ELR (cell line): ENCODE results near the gene GNB1.
"Not testable (repeated sequence)": the region's sequence is repeated elsewhere in the genome, so short reads cannot be mapped to it uniquely, and the experiment has no call there.

Experiments used
- DNase-seq: peaks from one replicate; pipeline ENCODE4 v3.0.0-alpha.2; 2015; ENCODE audit warnings: low read depth

The GNB1 gene

DNA sequence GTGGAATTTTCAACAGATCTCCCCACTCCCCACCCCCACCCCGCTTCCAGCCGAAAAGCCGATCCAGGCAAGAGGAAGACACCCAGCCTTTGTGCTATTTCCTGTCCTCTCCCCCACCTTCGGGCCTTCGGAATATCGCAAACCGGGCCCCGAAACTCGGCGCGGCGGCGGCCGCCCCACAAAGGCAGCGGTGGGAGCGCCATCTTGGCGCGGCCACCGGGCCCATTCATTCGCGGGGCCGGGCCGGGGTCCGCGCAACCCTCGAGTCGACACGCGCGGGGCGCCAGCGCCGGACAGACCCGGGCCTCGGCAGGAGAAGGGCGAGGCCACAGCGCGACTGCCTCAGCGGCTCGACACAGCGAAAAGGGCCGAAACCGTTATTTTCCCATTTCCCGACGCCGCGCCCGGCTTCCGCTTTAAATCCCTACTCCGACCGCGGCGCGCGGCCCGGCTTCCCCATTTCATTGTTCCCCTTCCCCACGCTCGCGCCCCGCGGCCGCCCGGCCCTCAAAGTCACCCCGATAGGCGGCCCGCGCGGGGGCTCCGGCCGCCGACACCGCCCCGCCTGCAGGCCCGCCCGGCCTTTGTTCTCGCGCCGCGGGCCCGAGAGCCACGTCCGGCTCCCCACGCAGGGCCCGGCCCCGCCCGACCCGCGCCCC lies 911 bp downstream of the GNB1 start:
- peak; percentile 61 for DNase-seq

DNA sequence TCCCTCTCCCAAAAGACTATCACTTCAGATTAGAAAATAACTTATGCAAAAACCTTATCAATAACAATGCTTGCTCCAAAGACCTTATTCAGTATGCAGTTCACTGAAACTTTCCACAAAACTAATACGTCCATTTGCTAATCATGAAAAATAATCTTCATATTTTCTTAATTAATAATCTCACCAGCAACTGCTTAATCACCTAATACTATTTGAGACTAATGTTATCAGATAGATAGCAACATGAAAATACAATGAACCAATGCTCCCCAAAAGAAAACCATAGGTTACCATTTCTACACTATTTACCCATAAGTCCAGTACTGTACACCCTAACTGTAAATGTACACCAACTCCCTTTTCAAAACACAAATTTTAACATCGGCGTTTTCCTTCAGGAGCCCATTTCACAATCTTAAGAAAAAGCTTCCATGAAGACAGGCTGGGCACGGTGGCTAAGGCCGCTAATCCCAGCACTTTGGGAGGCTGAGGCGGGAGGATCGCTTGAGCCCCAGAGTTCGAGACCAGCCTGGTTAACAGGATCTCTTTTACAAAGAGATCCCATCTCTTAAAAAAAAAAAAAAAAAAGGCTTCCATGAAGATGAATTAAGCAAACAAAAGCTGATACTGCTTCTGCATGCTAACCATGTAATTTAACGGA lies 1.7 kb downstream of the GNB1 start:
- no peak for DNase-seq

DNA sequence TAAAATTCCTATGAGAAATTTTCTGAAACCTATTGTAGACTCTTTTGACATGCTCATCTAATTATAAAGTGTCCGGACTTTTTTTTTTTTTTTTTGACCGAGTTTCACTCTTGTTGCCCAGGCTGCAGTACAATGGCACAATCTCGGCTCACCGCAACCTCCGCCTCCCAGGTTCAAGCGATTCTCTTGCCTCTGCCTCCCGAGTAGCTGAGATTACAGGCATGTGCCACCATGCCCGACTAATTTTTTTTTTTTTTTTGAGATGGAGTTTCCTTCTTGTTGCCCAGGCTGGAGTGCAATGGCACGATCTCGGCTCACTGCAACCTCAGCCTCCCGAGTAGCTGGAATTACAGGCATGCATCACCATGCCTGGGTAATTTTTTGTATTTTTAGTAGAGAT lies 7.0 kb downstream of the GNB1 start:
- DNase-seq: not testable (repeated sequence)

DNA sequence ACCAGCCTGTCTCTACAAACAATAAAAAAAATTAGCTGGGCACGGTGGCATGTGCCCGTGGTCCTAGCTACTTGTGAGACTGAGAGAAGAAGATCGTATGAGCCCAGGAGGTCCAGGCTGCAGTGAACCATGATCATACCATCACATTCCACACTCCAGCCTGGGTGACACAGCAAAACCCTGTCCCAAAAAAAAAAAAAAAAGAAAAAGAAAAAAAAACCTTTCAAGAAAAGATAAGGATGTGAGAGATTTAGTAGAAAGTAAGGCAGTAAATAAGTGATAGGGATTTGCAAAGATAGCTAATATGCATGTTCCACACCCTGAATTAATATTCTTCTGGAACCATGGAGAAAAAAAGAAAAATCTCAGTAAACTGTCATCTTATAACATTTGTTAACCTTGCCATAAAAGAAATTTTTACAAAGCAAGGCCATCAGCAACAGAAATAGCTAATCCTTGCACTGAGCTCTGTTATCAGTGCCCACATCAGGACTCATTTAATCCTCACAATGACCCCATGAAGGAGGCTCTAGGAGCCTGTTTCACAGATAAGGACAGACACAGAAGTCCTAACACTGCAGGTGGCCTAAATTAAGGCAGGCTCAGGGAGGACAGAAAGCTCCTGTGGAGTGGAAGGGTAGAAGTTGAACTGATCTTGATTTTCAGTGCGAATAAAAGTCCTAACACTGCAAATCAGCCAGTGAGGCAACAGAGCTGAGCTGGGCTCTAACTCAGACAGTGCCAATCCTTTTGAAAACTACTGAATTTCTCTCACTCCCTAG lies 7.6 kb downstream of the GNB1 start:
- DNase-seq: no peak

DNA sequence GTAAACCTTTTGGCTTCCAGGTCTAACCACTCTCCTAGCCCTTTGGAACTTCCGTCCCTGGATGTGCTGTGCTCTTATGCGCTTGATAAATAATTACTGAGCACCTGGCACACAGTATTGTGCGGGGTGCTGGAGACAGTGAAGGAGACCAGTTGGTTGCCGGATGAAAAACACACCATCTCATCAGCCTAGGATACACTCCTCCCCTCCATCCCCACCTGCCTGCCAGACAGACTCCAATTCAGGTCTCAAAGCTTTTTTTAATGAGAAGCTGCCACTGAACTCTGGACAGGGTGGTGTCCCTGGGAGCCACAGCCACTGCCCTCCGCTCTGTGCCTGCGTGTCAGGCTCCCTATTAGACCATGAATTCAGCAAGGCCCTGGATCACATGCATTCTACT lies 9.2 kb downstream of the GNB1 start:
- no peak for DNase-seq

DNA sequence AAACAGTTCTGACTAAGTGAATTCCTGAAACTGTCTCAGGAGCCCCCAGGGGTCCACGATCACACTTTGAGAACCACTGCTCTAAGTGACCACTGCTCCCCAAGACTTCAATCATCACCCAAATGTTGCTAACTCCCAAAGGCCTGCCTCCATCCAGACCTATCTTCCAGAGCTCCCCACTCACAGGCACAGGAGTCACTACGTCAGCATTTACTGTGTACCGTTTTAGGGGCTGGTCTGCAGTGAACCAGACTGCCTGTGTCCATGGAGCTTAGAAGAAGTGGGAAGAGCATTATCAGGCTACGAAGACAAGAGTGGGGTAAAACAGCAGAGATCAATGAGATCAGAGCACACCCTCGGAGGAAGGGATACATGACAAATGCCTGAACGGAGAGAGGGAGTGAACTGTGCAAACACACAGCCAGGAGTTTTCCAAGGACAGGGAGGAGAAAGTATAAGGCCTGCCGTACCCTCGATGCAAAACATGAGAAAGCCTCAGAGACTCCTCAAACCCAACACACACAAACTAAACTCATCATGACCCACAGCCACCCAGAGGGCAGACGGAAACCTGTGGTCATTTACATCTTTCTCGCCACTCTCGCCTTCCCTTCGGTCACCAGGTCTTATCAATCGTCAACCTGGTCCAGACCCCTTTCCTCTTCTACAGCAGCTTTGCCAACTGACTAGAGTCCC lies 10.1 kb downstream of the GNB1 start:
- DNase-seq: no peak

DNA sequence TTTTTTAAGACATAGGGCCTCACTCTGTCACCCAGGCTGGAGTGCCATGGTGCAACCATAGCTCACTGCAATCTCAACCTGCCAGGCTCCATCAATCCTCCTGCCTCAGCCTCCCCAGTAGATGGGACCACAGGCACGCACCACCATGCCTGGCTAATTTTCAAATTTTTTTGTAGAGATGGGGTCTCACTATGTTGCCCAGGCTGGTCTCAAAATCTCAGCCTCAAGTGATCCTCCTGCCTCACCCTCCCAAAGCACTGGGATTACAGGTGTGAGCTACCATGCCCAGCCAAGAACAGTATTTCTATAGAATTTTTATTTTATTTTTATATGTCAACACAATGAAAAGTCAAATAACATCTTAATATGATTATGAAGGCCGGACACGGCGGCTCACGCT lies 10.9 kb downstream of the GNB1 start:
- no peak for DNase-seq

DNA sequence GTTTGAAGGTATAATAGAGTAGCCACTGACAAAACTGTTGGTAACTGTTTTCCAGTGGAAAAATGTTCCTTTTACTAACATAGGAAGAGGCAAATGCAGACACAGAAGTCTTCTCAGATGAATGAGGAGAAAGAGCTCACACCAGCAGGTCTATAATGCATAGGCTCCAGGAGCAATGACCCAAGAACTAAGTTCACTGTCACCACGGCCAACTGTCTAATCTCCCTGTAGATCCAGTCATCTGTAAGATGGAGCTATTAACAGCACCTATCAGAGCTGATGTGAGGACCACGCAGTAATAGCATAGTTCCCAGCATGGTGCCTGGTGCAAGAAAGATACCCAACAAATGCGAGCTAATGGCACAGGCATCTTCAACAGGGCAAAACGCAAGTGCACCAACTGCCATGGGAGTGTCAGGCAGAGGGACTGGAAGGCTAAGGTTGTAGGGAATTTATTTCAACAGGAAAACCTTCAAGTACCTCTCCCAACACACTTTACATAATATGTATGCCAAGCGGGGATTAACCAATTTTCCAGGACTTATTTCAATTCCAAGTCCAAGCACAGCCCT lies 12.9 kb downstream of the GNB1 start:
- DNase-seq: no peak

DNA sequence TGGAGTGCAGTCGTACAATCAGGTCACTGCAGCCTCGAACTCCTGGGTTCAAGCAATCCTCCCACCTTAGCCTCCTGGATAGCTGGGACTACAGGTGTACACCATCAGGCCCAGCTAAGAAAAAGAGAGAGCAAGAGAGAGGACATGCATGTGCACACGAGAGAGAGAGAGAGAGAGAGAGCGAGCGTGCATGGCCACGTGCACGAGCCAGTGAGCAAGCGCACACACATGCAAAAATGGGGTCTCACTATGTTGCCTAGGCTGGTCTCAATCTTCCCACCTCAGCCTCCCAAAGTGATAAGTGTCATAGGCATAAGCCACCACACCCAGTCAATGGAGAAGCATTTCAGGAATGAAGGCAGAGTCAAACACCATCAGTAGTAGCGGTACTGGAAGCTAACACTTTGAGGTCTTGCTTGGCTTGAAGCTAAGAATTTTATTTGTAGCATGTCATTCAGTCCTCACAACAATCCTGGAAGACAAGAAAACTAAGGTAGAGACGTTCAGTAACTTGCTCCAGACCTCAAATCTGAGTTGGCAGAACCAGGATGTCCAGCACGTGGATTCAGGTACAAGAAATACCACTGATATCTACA lies 14.5 kb downstream of the GNB1 start:
- DNase-seq: no peak

DNA sequence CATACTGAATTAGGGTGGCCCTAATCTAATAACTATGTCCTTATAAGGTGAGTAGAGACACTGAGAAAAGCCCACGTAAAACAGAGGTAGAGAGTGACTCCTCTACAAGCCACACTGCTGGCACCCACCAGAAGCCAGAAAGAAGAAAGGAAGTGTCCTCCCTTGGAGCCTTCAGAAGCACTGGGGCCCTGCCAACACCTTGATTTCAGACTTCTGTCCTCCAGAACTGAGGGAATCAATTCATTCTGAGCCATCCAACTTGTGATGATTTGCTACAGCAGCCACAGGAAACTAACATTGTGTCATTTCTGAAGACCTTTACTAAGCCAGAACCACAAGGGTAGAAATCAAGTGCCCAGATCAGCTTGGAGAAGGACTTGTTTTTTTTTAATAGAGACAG lies 15.0 kb downstream of the GNB1 start:
- DNase-seq: no peak

DNA sequence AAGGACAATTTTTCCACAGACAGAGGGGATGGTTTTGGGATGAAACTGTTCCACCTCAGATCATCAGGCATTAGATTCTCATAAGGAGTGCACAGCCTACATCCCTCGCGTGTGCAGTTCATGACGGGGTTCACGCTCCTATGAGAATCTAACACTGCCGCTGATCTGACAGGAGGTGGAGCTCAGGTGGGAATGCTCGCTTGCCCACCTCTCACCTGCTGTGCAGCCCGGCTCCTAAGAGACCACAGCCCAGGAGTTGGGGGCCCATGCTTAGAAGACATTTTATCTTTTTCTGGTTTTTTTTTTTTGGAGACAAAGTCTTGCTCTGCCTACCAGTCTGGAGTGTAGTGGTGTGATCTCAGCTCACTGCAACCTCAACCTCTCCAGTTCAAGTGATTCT lies 16.0 kb downstream of the GNB1 start:
- no peak for DNase-seq

DNA sequence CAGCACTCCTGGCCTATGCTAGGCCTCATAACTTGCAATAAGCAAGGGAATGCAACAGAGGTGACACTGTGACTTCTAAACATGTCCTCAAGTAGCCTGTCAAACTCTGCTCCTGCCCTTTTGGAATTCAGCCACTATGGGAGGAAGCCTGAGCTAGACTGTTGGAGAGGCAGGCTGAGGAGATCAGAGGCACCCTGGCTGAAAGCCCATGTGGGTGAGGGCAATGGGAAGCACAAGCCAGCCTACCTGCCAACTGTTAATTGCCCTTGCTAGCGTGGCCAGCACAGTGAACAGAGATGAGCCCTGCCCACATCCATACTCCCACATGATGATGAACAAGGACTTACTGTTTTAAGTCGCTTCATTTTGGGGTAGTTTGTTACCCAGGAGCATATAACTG lies 17.7 kb downstream of the GNB1 start:
- no peak for DNase-seq

DNA sequence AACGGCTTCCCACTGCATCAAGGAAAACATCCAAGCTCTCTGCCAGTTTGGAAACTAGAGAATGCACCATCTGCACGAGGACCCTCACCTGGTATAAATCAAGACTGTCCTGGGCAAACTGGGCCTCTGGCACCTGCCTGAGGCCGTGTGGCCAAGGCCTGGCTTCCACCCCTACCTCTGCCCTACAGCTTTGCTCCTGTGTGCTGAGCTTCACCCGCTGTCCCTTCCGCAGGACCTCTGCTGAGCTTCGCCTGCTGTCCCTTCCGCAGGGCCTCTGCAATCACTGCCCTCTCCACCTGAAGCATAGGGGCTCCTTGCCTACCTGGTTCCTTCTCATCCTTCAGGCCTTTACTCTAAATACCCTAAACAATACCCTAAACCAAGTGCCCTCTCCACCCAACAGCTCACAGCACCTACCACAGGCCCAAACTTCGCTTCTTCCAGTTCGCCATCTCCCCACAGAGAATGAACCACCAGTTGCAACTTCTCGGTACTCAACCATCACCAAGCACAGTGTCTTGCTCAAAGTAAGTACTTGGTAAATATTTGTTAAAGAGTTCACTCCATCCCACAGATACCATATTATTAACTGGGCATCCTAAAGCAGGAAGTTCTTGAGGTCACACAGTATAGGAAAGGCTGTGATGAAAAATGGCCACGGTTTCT lies 18.4 kb downstream of the GNB1 start:
- DNase-seq: no peak

DNA sequence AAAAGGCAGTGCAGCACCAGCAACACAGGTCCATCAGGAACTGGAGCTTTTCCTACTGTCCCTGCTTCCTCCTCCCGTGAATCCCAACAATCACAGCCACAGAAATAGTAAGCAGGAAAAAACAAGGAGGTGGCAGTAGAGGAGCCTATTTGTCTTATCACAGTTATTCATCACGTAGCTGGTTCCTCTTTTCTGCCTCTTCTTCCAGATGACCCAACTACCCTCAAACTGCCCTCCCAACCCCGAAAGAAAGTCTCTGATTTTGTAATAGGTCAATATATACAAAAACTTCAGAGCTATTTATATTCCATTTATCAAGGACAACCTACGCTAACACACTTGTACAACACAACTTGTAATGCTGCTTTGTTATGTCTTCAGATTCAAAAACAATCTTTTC lies 21.4 kb downstream of the GNB1 start:
- DNase-seq: no peak

DNA sequence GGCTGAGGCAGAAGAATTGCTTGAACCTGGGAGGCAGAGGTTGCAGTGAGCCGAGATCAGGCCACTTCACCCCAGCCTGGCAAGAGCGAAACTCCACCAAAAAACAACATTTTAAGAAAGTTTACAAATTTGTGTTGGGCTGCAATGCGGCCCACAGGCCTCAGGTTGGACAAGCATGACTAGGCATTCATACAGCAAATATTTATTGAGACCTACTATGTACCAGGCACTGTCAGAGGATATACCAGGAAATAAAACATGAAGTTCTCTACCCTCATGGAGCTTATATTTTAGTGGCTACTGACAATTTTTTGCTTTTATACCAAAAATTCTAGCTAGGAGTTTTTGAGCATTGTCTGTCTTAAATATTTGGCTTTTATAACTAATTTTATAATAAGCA lies 23.7 kb downstream of the GNB1 start:
- no peak for DNase-seq

DNA sequence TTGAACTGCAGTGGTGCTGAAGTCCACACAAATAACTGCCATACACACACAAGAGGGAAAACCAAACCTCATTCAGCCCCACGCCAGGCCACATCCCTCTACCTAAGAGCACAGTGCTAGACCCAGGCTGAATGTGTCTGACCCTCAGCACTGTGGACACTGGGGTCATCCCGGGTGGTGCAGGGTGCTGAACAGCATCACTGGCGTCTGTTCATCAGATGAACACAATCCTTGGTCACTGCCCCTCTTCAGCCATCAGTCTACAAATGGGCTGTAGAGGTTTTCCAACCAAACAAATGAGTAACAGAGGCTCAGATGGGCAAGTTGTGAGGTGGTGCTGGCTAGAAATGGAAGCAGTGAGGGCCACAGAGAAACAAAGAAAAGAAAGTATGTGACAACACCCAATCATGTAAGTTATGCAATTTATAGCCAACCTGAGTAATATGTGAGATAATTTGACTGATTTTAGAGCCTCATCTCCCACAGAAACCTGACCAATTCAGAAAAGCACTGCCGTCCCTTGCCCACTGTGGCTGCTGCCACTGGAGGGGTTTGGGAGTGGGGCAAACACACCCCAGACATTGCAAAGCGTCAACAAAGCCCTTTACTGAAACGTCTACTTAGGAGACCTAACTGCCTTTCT lies 27.9 kb downstream of the GNB1 start:
- no peak for DNase-seq

DNA sequence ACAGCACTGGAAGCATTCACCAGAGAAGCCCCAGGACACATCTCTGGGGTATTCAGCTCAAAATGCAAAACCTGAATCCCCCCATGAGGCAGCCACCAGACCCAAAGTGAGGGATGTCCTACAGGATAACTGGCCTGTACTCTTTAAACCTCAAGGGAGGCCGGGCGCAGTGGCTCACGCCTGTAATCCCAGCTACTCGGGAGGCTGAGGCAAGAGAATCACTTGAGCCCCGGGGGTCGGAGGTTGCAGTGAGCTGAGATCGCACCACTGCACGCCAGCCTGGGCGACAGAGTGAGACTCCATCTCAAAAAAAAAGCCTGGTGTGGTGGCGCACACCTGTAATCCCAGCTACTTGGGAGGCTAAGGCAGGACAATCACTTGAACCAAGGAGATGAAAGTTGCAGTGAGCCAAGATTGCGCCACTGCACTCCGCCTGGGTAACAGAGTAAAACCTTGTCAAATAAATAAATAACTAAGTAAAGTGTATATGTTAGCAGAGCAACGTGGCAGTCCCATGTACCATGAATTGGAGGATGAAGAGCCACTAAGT lies 29.1 kb downstream of the GNB1 start:
- not testable (repeated sequence) for DNase-seq

DNA sequence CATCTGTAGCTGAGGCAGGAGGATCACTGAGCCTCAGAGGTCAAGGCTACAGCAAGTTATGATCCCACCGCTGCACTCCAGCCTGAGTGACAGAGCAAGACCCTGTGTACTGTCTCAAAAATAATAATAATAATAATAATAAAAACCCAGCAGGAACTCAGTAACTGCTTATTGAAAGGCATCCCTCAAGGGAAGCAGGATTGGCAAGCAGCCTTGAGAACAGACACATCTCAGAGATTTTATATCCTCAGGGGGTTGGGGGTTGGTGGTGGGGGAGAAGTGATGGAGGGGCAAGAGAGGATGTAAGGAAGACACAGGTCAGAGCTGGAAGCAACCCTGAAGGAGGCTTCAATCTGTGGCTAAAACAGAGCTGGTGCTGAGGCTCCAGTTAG lies 29.6 kb downstream of the GNB1 start:
- no peak for DNase-seq

DNA sequence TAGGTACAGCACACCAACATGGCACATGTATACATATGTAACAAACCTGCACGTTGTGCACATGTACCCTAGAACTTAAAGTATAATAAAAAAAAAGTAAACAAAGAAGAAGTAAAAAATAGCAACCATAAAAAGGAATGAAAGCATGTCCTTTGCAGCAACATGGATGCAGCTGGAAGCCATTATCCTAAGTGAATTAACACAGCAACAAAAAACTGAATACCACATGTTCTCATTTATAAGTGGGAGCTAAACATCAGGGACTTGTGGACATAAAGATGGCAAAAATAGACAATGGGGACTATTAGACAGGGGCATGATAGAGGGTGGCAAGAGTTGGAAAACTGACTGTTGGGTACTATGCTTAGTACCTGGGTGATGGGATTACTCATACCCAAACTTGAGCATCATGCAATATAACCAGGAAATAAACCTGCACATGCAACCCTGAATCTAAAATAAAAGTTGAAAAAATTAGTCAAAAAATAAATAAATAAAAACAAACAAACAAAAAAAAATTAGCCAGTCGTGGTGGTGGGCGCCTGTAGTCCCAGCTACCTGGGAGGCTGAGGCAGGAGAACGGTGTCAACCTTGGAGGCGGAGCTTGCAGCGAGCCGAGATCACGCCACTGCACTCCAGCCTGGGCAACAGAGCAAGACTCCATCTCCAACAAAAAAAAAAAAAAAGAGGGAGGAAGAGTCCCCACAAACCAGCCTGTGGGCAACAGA lies 30.8 kb downstream of the GNB1 start:
- DNase-seq: not testable (repeated sequence)
